ENCODE results near the gene RERE.

RERE gene

DNA sequence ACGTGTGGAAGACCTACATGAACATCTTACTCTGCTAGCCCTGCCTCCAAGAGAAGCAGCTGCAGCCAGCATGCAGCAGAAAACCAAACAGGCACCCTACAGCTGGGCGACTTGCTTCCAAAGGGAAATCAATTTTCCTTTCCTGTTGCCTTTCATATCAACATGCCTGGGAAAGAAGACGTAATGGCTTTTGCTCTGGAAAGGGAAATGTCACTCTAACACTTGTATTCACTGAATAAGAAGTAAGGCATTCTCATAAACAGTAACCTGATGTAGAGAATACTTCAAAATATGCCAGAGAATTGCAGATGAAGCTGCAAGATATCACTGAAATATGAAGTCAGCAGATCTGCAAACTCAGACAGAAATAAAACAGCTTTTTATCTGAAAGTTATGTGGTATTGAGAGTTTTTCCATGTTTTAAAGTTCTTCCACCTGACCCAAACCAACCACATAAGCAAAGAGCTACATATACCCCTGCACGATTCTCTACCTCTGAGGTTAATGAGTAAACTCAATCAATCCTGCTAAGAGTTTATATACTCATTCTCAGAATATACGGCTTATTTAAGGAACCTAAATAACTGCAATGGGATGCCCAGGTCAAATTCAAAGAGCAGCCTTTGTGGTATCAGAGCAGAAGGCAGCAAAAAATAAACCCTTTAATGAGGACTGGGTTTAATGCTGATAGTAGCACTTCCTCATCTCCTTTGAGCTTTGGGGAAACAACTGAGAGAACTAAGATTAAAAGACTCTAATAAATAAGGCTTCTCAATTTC lies 150.9 kb downstream of the RERE start:
- Histone ChIP-seq H3K4me3 (ENCODE audit: low read depth in 1 of 5, low read length in 5 of 5) (no peak overlapping the region), H3K9me3 (ENCODE audit: control insufficient read depth in 5 of 5, low read length in 5 of 5) (no peaks in the 10 kb centered on the region), H3K36me3 (ENCODE audit: control insufficient read depth in 5 of 5, insufficient read depth in 5 of 5, low read length in 5 of 5) (no peaks in the 10 kb centered on the region), H3K27ac (ENCODE audit: low read depth, low read length) (peak overlapping the region; percentile 1), H3K9ac (ENCODE audit: low read length in 5 of 5) (peak overlapping the region in 1 of 5 donors; percentile 54), H3K27me3 (ENCODE audit: control insufficient read depth in 5 of 5, insufficient read depth in 4 of 5, low read length in 5 of 5) (no peaks in the 10 kb centered on the region), H3K4me1 (ENCODE audit: control insufficient read depth in 5 of 5, insufficient read depth in 5 of 5, low read length in 5 of 5) (peaks cover 14 to 83% (median 69%) of the 10 kb centered on the region in 5 donors)

GRCh38 chr1:8665833-8666232 lies 151.6 kb downstream of the RERE start:
- Histone ChIP-seq H3K27me3 (ENCODE audit: control insufficient read depth in 5 of 5, insufficient read depth in 4 of 5, low read length in 5 of 5) (no peaks in the 10 kb centered on the region), H3K9ac (ENCODE audit: low read length in 5 of 5) (no peak overlapping the region), H3K4me1 (ENCODE audit: control insufficient read depth in 5 of 5, insufficient read depth in 5 of 5, low read length in 5 of 5) (peaks cover 20 to 86% (median 71%) of the 10 kb centered on the region in 5 donors), H3K27ac (ENCODE audit: low read depth, low read length) (peak overlapping the region; percentile 38), H3K9me3 (ENCODE audit: control insufficient read depth in 5 of 5, low read length in 5 of 5) (no peaks in the 10 kb centered on the region), H3K36me3 (ENCODE audit: control insufficient read depth in 5 of 5, insufficient read depth in 5 of 5, low read length in 5 of 5) (no peaks in the 10 kb centered on the region), H3K4me3 (ENCODE audit: low read depth in 1 of 5, low read length in 5 of 5) (no peak overlapping the region)

- Histone ChIP-seq H3K36me3 (ENCODE audit: control insufficient read depth in 5 of 5, insufficient read depth in 5 of 5, low read length in 5 of 5) (no peaks in the 10 kb centered on the region), H3K4me1 (ENCODE audit: control insufficient read depth in 5 of 5, insufficient read depth in 5 of 5, low read length in 5 of 5) (peaks cover 26 to 85% (median 72%) of the 10 kb centered on the region in 5 donors), H3K4me3 (ENCODE audit: low read depth in 1 of 5, low read length in 5 of 5) (no peak overlapping the region), H3K27me3 (ENCODE audit: control insufficient read depth in 5 of 5, insufficient read depth in 4 of 5, low read length in 5 of 5) (no peaks in the 10 kb centered on the region), H3K9me3 (ENCODE audit: control insufficient read depth in 5 of 5, low read length in 5 of 5) (no peaks in the 10 kb centered on the region), H3K9ac (ENCODE audit: low read length in 5 of 5) (no peak overlapping the region), H3K27ac (ENCODE audit: low read depth, low read length) (peak overlapping the region; percentile 38)
These were observed 152.6 kb downstream of the RERE start for GRCh38 chr1:8664887-8665286.

GRCh38 chr1:8663915-8664329 lies 153.5 kb downstream of the RERE start:
- Histone ChIP-seq H3K9me3 (ENCODE audit: control insufficient read depth in 5 of 5, low read length in 5 of 5) (no peaks in the 10 kb centered on the region), H3K9ac (ENCODE audit: low read length in 5 of 5) (no peak overlapping the region), H3K4me3 (ENCODE audit: low read depth in 1 of 5, low read length in 5 of 5) (peak overlapping the region in 3 of 5 donors; percentile 1 to 26 (median 5)), H3K27me3 (ENCODE audit: control insufficient read depth in 5 of 5, insufficient read depth in 4 of 5, low read length in 5 of 5) (no peaks in the 10 kb centered on the region), H3K27ac (ENCODE audit: low read depth, low read length) (peak overlapping the region; percentile 38), H3K4me1 (ENCODE audit: control insufficient read depth in 5 of 5, insufficient read depth in 5 of 5, low read length in 5 of 5) (peaks cover 26 to 80% (median 76%) of the 10 kb centered on the region in 5 donors), H3K36me3 (ENCODE audit: control insufficient read depth in 5 of 5, insufficient read depth in 5 of 5, low read length in 5 of 5) (no peaks in the 10 kb centered on the region)

- Histone ChIP-seq H3K9me3 (ENCODE audit: control insufficient read depth in 5 of 5, low read length in 5 of 5) (no peaks in the 10 kb centered on the region), H3K36me3 (ENCODE audit: control insufficient read depth in 5 of 5, insufficient read depth in 5 of 5, low read length in 5 of 5) (no peaks in the 10 kb centered on the region), H3K4me1 (ENCODE audit: control insufficient read depth in 5 of 5, insufficient read depth in 5 of 5, low read length in 5 of 5) (peaks cover 22 to 77% (median 72%) of the 10 kb centered on the region in 5 donors), H3K4me3 (ENCODE audit: low read depth in 1 of 5, low read length in 5 of 5) (peak overlapping the region in 2 of 5 donors; percentile 5 to 24), H3K27ac (ENCODE audit: low read depth, low read length) (peak overlapping the region; percentile 69), H3K27me3 (ENCODE audit: control insufficient read depth in 5 of 5, insufficient read depth in 4 of 5, low read length in 5 of 5) (no peaks in the 10 kb centered on the region), H3K9ac (ENCODE audit: low read length in 5 of 5) (no peak overlapping the region)
These were observed 154.2 kb downstream of the RERE start for GRCh38 chr1:8663090-8663802.

- no peaks in the 10 kb centered on the region for H3K36me3 ChIP-seq (ENCODE audit: control insufficient read depth in 5 of 5, insufficient read depth in 5 of 5, low read length in 5 of 5)
- no peak overlapping the region for H3K4me3 ChIP-seq (ENCODE audit: low read depth in 1 of 5, low read length in 5 of 5)
- H3K27ac ChIP-seq (ENCODE audit: low read depth, low read length), result peak overlapping the region; percentile 69
- H3K4me1 ChIP-seq (ENCODE audit: control insufficient read depth in 5 of 5, insufficient read depth in 5 of 5, low read length in 5 of 5), result peaks cover 19 to 70% (median 64%) of the 10 kb centered on the region in 5 donors
- no peaks in the 10 kb centered on the region for H3K27me3 ChIP-seq (ENCODE audit: control insufficient read depth in 5 of 5, insufficient read depth in 4 of 5, low read length in 5 of 5)
- no peak overlapping the region for H3K9ac ChIP-seq (ENCODE audit: low read length in 5 of 5)
- no peaks in the 10 kb centered on the region for H3K9me3 ChIP-seq (ENCODE audit: control insufficient read depth in 5 of 5, low read length in 5 of 5)
These were observed 154.9 kb downstream of the RERE start for GRCh38 chr1:8662380-8663072.

DNA sequence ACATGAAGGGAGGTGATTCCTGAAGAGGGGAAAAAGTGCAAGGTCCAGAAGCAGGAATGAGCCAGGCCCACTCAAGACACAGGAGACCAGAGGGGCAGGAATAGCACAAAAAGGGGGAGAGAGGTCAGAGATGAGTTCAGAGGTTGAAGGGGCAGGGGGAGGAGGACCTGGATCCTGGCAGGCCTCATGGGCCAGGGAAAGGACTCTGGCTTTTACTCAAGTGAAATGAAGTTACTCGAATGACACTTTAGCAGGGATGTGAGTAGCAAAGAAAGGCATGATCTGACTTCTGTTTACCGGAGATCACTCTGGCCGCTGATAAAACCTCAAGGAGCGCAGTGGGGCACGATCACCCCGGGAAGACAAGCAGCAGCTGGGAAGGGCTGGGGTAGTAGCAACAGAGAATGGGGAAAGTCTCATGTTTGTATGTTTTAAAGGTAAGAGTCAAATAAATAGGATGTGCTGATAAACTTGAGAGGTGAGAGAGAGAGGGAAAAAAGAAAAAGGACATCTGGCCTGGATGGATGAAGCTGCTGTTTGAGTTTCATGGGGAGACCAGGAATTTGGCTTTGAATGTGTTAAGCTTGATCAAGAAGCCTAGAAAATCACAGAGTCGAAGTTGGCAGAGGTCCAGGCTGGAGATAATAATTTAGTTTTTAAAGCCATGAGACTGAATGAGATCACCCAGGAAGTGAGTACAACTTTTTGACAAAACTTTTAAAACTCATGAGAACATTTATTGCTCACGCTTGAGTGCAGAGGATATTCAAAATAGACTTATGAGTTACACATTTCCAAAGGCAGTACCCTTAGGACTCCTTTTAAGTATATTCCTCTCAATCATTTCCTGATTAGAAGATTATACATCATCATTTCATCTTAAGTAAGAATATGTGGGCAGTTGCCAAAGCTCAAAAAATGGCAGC lies 156.0 kb downstream of the RERE start:
- Histone ChIP-seq H3K9me3 (ENCODE audit: control insufficient read depth in 5 of 5, low read length in 5 of 5) (no peaks in the 10 kb centered on the region), H3K4me1 (ENCODE audit: control insufficient read depth in 5 of 5, insufficient read depth in 5 of 5, low read length in 5 of 5) (peaks cover 17 to 63% (median 54%) of the 10 kb centered on the region in 5 donors), H3K36me3 (ENCODE audit: control insufficient read depth in 5 of 5, insufficient read depth in 5 of 5, low read length in 5 of 5) (no peaks in the 10 kb centered on the region), H3K4me3 (ENCODE audit: low read depth in 1 of 5, low read length in 5 of 5) (no peak overlapping the region), H3K9ac (ENCODE audit: low read length in 5 of 5) (peak overlapping the region in 1 of 5 donors; percentile 24), H3K27ac (ENCODE audit: low read depth, low read length) (peak overlapping the region; percentile 69), H3K27me3 (ENCODE audit: control insufficient read depth in 5 of 5, insufficient read depth in 4 of 5, low read length in 5 of 5) (no peaks in the 10 kb centered on the region)

DNA sequence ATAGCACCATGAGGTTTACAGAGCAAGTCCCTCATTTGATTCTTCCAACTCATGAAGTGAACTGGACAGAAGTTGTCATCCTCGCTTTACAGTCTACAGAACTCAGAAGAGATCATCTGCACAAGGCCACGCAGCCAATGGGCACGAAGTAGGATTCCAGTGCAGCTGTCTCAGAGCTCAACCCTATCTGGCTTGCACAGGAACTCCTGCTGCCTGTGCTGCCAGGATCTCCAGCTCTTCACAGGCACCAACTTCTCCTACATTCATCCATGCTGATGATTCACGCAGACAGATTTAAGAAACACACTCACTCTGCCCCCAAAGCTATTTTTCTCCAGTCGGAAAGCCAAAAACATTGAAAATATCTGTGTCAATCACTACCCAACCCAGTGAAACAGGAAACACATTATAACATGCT lies 157.0 kb downstream of the RERE start:
- no peak overlapping the region for H3K9ac ChIP-seq (ENCODE audit: low read length in 5 of 5)
- H3K27me3 ChIP-seq (ENCODE audit: control insufficient read depth in 5 of 5, insufficient read depth in 4 of 5, low read length in 5 of 5), result no peaks in the 10 kb centered on the region

GRCh38 chr1:8659593-8659992 lies 157.8 kb downstream of the RERE start:
- Histone ChIP-seq H3K27me3 (ENCODE audit: control insufficient read depth in 5 of 5, insufficient read depth in 4 of 5, low read length in 5 of 5) (no peaks in the 10 kb centered on the region), H3K9ac (ENCODE audit: low read length in 5 of 5) (no peak overlapping the region), H3K4me3 (ENCODE audit: low read depth in 1 of 5, low read length in 5 of 5) (no peak overlapping the region), H3K9me3 (ENCODE audit: control insufficient read depth in 5 of 5, low read length in 5 of 5) (no peaks in the 10 kb centered on the region), H3K36me3 (ENCODE audit: control insufficient read depth in 5 of 5, insufficient read depth in 5 of 5, low read length in 5 of 5) (peaks cover 0 to 5% (median 3%) of the 10 kb centered on the region in 5 donors), H3K27ac (ENCODE audit: low read depth, low read length) (no peak overlapping the region), H3K4me1 (ENCODE audit: control insufficient read depth in 5 of 5, insufficient read depth in 5 of 5, low read length in 5 of 5) (peaks cover 16 to 45% (median 41%) of the 10 kb centered on the region in 5 donors)

More for the DNA sequence above, 157.0 kb downstream of the RERE start:
- peaks cover 16 to 52% (median 46%) of the 10 kb centered on the region in 5 donors for H3K4me1 ChIP-seq (ENCODE audit: control insufficient read depth in 5 of 5, insufficient read depth in 5 of 5, low read length in 5 of 5)
- peak overlapping the region; percentile 69 for H3K27ac ChIP-seq (ENCODE audit: low read depth, low read length)
- H3K9me3 ChIP-seq (ENCODE audit: control insufficient read depth in 5 of 5, low read length in 5 of 5), result no peaks in the 10 kb centered on the region
- peaks cover 0 to 5% (median 3%) of the 10 kb centered on the region in 5 donors for H3K36me3 ChIP-seq (ENCODE audit: control insufficient read depth in 5 of 5, insufficient read depth in 5 of 5, low read length in 5 of 5)
- H3K4me3 ChIP-seq (ENCODE audit: low read depth in 1 of 5, low read length in 5 of 5), result no peak overlapping the region
